Caco-2 (cell line): ENCODE results near the gene TANGO2. TPM values are rescaled to one million over a fixed set of nuclear protein-coding genes. Genes with fewer than 3 reads are reported as not detected.
A peak's percentile ranks its signal among the peaks of the same experiment; 100 is the strongest.

Source experiments
- BruUV-seq: library from RNA; stranded (reverse); fragments of 400-500 nt; replicated peaks from 2 replicates; lab custom pipeline; 2021; lab: Mats Ljungman, UMichigan
- CTCF ChIA-PET: fragments of 300-600 bp; sonication (Branson Sonifier 250); formaldehyde crosslinking; loops from one replicate; lab custom pipeline; 2022; ENCODE audit warnings: antibody characterized with exemption; lab: Charles Lee
- POLR2A ChIA-PET: fragments of 300-600 bp; sonication (Branson Sonifier 250); formaldehyde crosslinking; loops from one replicate; lab custom pipeline; 2022; ENCODE audit warnings: antibody characterized with exemption; lab: Charles Lee
- DNase-seq, 2 experiments: peaks; one replicate each; pipeline versions ENCODE4 v3.0.0 to v3.0.0-alpha.2; 2020 to 2022
- H3K27me3 ChIP-seq: replicated peaks from 2 replicates; pipeline ENCODE4 v1.6.0; 2011; ENCODE audit warnings: low read length; ENCODE audit not compliant: control insufficient read depth, insufficient read depth
- H3K36me3 ChIP-seq: 2 replicates; pipeline ENCODE4 v1.5.1; 2011; ENCODE audit warnings: low read length; ENCODE audit not compliant: control insufficient read depth, insufficient read depth
- H3K4me1 ChIP-seq: fragments of 250-450 bp; sonication (Bioruptor Pico); 2 replicates; pipeline ENCODE4 v1.5.1; 2020; ENCODE audit warnings: mild to moderate bottlenecking
- H3K4me3 ChIP-seq: 2 replicates; pipeline ENCODE4 v1.5.1; 2011; ENCODE audit warnings: low read depth, mild to moderate bottlenecking, control low read depth, low read length
- H3K9me3 ChIP-seq: fragments of 250-450 bp; sonication (Bioruptor Pico); 2 replicates; pipeline ENCODE4 v1.5.1; 2020; ENCODE audit warnings: mild to moderate bottlenecking, moderate library complexity
- H3K27ac Mint-ChIP-seq: one replicate; pipeline ENCODE4 v1.8.0; 2022; ENCODE audit warnings: mixed read lengths; ENCODE audit not compliant: unreplicated experiment
- H3K27me3 Mint-ChIP-seq: one replicate; pipeline ENCODE4 v1.8.0; 2022; ENCODE audit warnings: mixed read lengths; ENCODE audit not compliant: insufficient read depth, unreplicated experiment
- H3K36me3 Mint-ChIP-seq: one replicate; pipeline ENCODE4 v1.8.0; 2022; ENCODE audit warnings: mild to moderate bottlenecking, mixed read lengths; ENCODE audit not compliant: insufficient read depth, unreplicated experiment
- H3K4me1 Mint-ChIP-seq: one replicate; pipeline ENCODE4 v1.8.0; 2022; ENCODE audit warnings: low read depth, mixed read lengths; ENCODE audit not compliant: unreplicated experiment
- H3K4me3 Mint-ChIP-seq: one replicate; pipeline ENCODE4 v1.8.0; 2022; ENCODE audit warnings: mild to moderate bottlenecking, moderate library complexity, mixed read lengths; ENCODE audit not compliant: unreplicated experiment
- H3K9me3 Mint-ChIP-seq: one replicate; pipeline ENCODE4 v1.8.0; 2022; ENCODE audit warnings: mixed read lengths; ENCODE audit not compliant: unreplicated experiment
- intact Hi-C: fragments of 100-400 bp; cut with micrococcal nuclease; formaldehyde crosslinking; loops from one replicate; pipeline ENCODE4 v1.10.0; 2022; ENCODE audit not compliant: unreplicated experiment
- total RNA-seq: library from RNA; stranded (reverse); gene quantifications from 2 replicates; pipeline ENCODE4 v1.2.3, GENCODE V29; 2022
- TF ChIP-seq, protein P1 (sequence below), 2 experiments: fragments of 200-600 bp in 1 of 2; IDR thresholded peaks; 1 replicate in 1 of 2; 2 replicates in 1 of 2; pipeline versions ENCODE4 v1.5.1 to v1.8.0; 2011 to 2022; ENCODE audit warnings: antibody characterized with exemption in 1 of 2, control low read depth in 1 of 2, inconsistent platforms in 1 of 2, low read depth in 1 of 2, low read length in 1 of 2, mild to moderate bottlenecking in 1 of 2, moderate library complexity in 1 of 2; ENCODE audit not compliant: insufficient read depth in 1 of 2, severe bottlenecking in 1 of 2, unreplicated experiment in 1 of 2

The TANGO2 gene
- total RNA-seq, 1 experiment from 2014 or later, result 26.6 TPM

DNA sequence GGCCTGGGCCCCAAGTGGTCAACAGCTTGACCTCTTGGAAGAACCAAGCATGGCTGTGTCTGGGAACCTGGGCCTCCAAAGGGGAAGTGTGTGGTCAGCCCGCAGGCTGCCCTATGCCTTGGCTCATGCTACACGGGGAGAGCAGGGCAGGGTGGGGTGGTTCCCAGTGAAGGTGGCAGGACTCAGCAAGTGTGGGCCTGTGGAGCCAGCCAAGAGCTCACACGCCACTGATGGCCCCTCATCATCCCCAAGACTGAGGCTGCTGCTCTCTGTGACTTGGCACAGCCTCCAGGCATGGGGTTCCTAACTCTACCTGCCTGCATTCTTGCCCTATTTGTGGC is 43.2 kb downstream of the TANGO2 start:
- DNase-seq, result no peak
- no peaks in the 10 kb centered on the region for H3K4me1 ChIP-seq
- Mint-ChIP-seq H3K27ac (no peak overlapping the region), H3K4me3 (no peak overlapping the region), H3K4me1 (no peaks in the 10 kb centered on the region), H3K36me3 (peaks cover 5% of the 10 kb centered on the region), H3K9me3 (no peaks in the 10 kb centered on the region), H3K27me3 (no peaks in the 10 kb centered on the region)
- no peaks in the 10 kb centered on the region for H3K27me3 ChIP-seq
- ChIA-PET POLR2A (no interaction called here), CTCF (no interaction called here)
- TF ChIP-seq, protein P1, sequence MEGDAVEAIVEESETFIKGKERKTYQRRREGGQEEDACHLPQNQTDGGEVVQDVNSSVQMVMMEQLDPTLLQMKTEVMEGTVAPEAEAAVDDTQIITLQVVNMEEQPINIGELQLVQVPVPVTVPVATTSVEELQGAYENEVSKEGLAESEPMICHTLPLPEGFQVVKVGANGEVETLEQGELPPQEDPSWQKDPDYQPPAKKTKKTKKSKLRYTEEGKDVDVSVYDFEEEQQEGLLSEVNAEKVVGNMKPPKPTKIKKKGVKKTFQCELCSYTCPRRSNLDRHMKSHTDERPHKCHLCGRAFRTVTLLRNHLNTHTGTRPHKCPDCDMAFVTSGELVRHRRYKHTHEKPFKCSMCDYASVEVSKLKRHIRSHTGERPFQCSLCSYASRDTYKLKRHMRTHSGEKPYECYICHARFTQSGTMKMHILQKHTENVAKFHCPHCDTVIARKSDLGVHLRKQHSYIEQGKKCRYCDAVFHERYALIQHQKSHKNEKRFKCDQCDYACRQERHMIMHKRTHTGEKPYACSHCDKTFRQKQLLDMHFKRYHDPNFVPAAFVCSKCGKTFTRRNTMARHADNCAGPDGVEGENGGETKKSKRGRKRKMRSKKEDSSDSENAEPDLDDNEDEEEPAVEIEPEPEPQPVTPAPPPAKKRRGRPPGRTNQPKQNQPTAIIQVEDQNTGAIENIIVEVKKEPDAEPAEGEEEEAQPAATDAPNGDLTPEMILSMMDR (IDR thresholded peaks at IDR 0.05; ENCODE audit: insufficient read depth in 1 of 2, low read depth in 1 of 2, low read length in 1 of 2, severe bottlenecking in 1 of 2, unreplicated experiment in 1 of 2), result no peak
- intact Hi-C loops, result no loop called here
- no peaks in the 10 kb centered on the region; the same call in 1 of the 2 replicates for H3K36me3 ChIP-seq
- BruUV-seq, result no TSS peak
- H3K4me3 ChIP-seq, result no peak overlapping the region
- no peaks in the 10 kb centered on the region for H3K9me3 ChIP-seq

DNA sequence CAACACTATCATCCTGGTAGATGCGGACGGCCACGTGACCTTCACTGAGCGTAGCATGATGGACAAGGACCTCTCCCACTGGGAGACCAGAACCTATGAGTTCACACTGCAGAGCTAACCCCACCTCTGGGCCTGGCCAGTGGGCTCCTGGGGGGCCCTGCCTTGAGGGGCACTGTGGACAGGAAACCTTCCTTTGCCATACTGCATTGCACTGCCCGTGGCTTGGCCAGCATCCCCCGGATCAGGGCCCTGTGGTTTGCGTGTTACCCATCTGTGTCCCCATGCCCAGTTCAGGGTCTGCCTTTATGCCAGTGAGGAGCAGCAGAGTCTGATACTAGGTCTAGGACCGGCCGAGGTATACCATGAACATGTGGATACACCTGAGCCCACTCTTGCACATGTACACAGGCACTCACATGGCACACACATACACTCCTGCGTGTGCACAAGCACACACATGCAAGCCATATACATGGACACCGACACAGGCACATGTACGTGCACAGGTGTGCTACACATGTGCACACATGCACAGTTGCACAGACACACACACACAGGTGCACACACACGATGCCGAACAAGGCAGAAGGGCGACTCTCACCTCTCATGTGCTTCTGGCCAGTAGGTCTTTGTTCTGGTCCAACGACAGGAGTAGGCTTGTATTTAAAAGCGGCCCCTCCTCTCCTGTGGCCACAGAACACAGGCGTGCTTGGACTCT is 43.8 kb downstream of the TANGO2 start:
- CTCF ChIA-PET, result no interaction called here
- Histone ChIP-seq H3K4me1 (no peaks in the 10 kb centered on the region), H3K9me3 (no peaks in the 10 kb centered on the region), H3K27me3 (no peaks in the 10 kb centered on the region), H3K36me3 (no peaks in the 10 kb centered on the region; the same call in 1 of the 2 replicates), H3K4me3 (no peak overlapping the region)
- Mint-ChIP-seq H3K36me3 (peaks cover 5% of the 10 kb centered on the region), H3K27ac (no peak overlapping the region), H3K27me3 (no peaks in the 10 kb centered on the region), H3K9me3 (no peaks in the 10 kb centered on the region), H3K4me1 (no peaks in the 10 kb centered on the region), H3K4me3 (no peak overlapping the region)
- intact Hi-C loops, result no loop called here
- DNase-seq, result no peak
- TSS peak; percentile 26 for BruUV-seq
- POLR2A ChIA-PET, result no interaction called here
- TF ChIP-seq, protein P1 (IDR thresholded peaks at IDR 0.05; ENCODE audit: insufficient read depth in 1 of 2, low read depth in 1 of 2, low read length in 1 of 2, severe bottlenecking in 1 of 2, unreplicated experiment in 1 of 2), result no peak

DNA sequence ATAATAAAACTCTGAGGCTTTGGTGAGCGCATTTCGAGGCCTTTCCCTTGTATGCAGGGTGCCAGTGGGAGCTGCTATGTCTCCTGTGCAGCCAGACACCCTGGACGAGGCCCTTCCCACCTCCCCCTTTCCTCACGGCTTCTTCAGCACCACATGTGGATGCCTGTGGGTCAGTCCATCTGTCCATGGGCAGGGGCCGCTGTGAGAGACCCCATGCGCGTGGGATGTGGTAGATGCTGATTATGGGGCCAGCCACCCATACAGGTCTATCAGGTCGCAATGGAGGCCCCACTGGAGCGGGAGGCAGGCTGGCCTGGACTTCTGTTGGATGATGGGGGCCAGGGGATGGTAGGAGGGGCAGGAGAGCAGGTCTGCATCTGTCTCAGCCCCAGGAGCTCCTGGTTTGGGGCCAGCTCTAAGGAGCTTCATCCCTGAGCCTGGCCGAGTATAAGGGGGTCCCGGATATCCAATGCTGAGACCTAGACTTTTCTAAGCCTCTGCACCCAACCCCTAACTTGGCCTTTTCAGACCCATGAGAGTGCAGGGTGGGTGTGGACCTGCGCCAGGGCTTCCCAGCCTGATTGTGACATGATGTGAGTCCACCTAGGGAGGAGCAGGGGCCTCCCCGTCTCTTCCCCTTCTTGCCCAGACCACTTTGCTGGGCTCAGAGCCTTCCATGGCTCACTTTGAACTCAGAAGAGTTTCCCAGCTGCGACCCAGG is 45.1 kb downstream of the TANGO2 start:
- H3K9me3 Mint-ChIP-seq, result no peaks in the 10 kb centered on the region
- no peaks in the 10 kb centered on the region for H3K4me1 ChIP-seq
- no peak overlapping the region for H3K27ac Mint-ChIP-seq
- H3K9me3 ChIP-seq, result no peaks in the 10 kb centered on the region
- peaks cover 5% of the 10 kb centered on the region for H3K36me3 Mint-ChIP-seq
- TF ChIP-seq, protein P1 (IDR thresholded peaks at IDR 0.05; ENCODE audit: insufficient read depth in 1 of 2, low read depth in 1 of 2, low read length in 1 of 2, severe bottlenecking in 1 of 2, unreplicated experiment in 1 of 2), result no peak
- no peak overlapping the region for H3K4me3 ChIP-seq
- ChIA-PET POLR2A (no interaction called here), CTCF (no interaction called here)
- DNase-seq, result no peak
- H3K27me3 ChIP-seq, result no peaks in the 10 kb centered on the region
- no peaks in the 10 kb centered on the region for H3K27me3 Mint-ChIP-seq
- H3K36me3 ChIP-seq, result no peaks in the 10 kb centered on the region; the same call in 1 of the 2 replicates
- no peak overlapping the region for H3K4me3 Mint-ChIP-seq
- no TSS peak for BruUV-seq
- H3K4me1 Mint-ChIP-seq, result no peaks in the 10 kb centered on the region
- intact Hi-C loops, result no loop called here
